Stimulated activated naive B cell treated with anti-CD40 and anti-IgM and Interleukin-4, amounts not matched to agents 10 μg/mL and 1 μg/mL and 100 μg/mL, for 72 hours (primary cell): Measurements from ENCODE around the gene CLPTM1.
"Not testable (repeated sequence)": the region's sequence is repeated elsewhere in the genome, so short reads cannot be mapped to it uniquely, and the experiment has no call there.

Experiments used
- ATAC-seq, 2 donors: fragments of 150-1000 bp; cut with Tn5 transposase; replicated peaks; 2 replicates each; pipeline ENCODE4 v1.10.0; 2021; ENCODE audit warnings: moderate library complexity in 1 of 2
- DNase-seq: peaks from one replicate; pipeline ENCODE4 v3.0.0; 2021
- H3K27ac Mint-ChIP-seq: one replicate; pipeline ENCODE4 v1.8.0; 2022; ENCODE audit warnings: mild to moderate bottlenecking, mixed read lengths
- H3K27me3 Mint-ChIP-seq, 2 donors: one replicate each; pipeline ENCODE4 v1.8.0; 2022; ENCODE audit warnings: mixed read lengths in 2 of 2
- H3K36me3 Mint-ChIP-seq, 2 donors: one replicate each; pipeline ENCODE4 v1.8.0; 2022; ENCODE audit warnings: mixed read lengths in 2 of 2, mild to moderate bottlenecking in 1 of 2
- H3K4me1 Mint-ChIP-seq, 2 donors: one replicate each; pipeline ENCODE4 v1.8.0; 2022; ENCODE audit warnings: mixed read lengths in 2 of 2, mild to moderate bottlenecking in 1 of 2
- H3K4me3 Mint-ChIP-seq, 2 donors: one replicate each; pipeline ENCODE4 v1.8.0; 2022; ENCODE audit warnings: mild to moderate bottlenecking in 2 of 2, mixed read lengths in 2 of 2, moderate library complexity in 1 of 2
- H3K9me3 Mint-ChIP-seq, 2 donors: one replicate each; pipeline ENCODE4 v1.8.0; 2022; ENCODE audit warnings: mixed read lengths in 2 of 2, mild to moderate bottlenecking in 1 of 2

The CLPTM1 gene

GRCh38 chr19:44954278-44954648 is 917 bp upstream of the CLPTM1 start:
- ATAC-seq (peak; percentile 25 to 32), DNase-seq (no peak)
- Mint-ChIP-seq H3K4me3 (peak overlapping the region; percentile 95 to 98), H3K27ac (peak overlapping the region; percentile 99), H3K9me3 (no peaks in the 10 kb centered on the region), H3K36me3 (peaks cover 0 to 7% of the 10 kb centered on the region in 2 donors), H3K4me1 (peaks cover 29 to 45% of the 10 kb centered on the region in 2 donors), H3K27me3 (no peaks in the 10 kb centered on the region)

- ATAC-seq (peak; percentile 28 to 29), DNase-seq (no peak)
- Mint-ChIP-seq H3K9me3 (no peaks in the 10 kb centered on the region), H3K27ac (peak overlapping the region; percentile 90), H3K36me3 (peaks cover 9 to 18% of the 10 kb centered on the region in 2 donors), H3K27me3 (no peaks in the 10 kb centered on the region), H3K4me3 (peak overlapping the region; percentile 95 to 98), H3K4me1 (peaks cover 43 to 61% of the 10 kb centered on the region in 2 donors)
These were observed 592 bp downstream of the CLPTM1 start for GRCh38 chr19:44955505-44956439.

GRCh38 chr19:44957526-44957925 is 2.3 kb downstream of the CLPTM1 start:
- Mint-ChIP-seq H3K9me3 (no peaks in the 10 kb centered on the region), H3K4me3 (peak overlapping the region; percentile 40 to 95), H3K36me3 (peaks cover 11 to 28% of the 10 kb centered on the region in 2 donors), H3K27me3 (no peaks in the 10 kb centered on the region), H3K27ac (peak overlapping the region; percentile 83), H3K4me1 (peaks cover 55 to 71% of the 10 kb centered on the region in 2 donors)
- ATAC-seq (no peak), DNase-seq (no peak)

GRCh38 chr19:44958090-44958489 is 2.9 kb downstream of the CLPTM1 start:
- no peaks in the 10 kb centered on the region for H3K27me3 Mint-ChIP-seq
- peak overlapping the region; percentile 83 for H3K27ac Mint-ChIP-seq
- DNase-seq = no peak
- no peaks in the 10 kb centered on the region for H3K9me3 Mint-ChIP-seq
- H3K4me1 Mint-ChIP-seq = peaks cover 55 to 71% of the 10 kb centered on the region in 2 donors
- no peak for ATAC-seq
- peak overlapping the region in 1 of 2 donors; percentile 40 for H3K4me3 Mint-ChIP-seq
- peaks cover 13 to 30% of the 10 kb centered on the region in 2 donors for H3K36me3 Mint-ChIP-seq

- Mint-ChIP-seq H3K27ac (peak overlapping the region; percentile 96), H3K4me1 (peaks cover 54 to 62% of the 10 kb centered on the region in 2 donors), H3K36me3 (peaks cover 17 to 34% of the 10 kb centered on the region in 2 donors), H3K27me3 (no peaks in the 10 kb centered on the region), H3K4me3 (no peak overlapping the region), H3K9me3 (no peaks in the 10 kb centered on the region)
- DNase-seq (no peak), ATAC-seq (no peak)
These were observed 4.5 kb downstream of the CLPTM1 start for GRCh38 chr19:44959691-44960090.

- DNase-seq (peak; percentile 24), ATAC-seq (peak; percentile 95)
- H3K4me1 Mint-ChIP-seq = peaks cover 50 to 59% of the 10 kb centered on the region in 2 donors
- H3K27me3 Mint-ChIP-seq = no peaks in the 10 kb centered on the region
- H3K4me3 Mint-ChIP-seq = peak overlapping the region; percentile 49 to 66
- H3K27ac Mint-ChIP-seq = peak overlapping the region; percentile 96
- peaks cover 24 to 43% of the 10 kb centered on the region in 2 donors for H3K36me3 Mint-ChIP-seq
- H3K9me3 Mint-ChIP-seq = no peaks in the 10 kb centered on the region
These were observed 5.9 kb downstream of the CLPTM1 start for GRCh38 chr19:44960906-44961728.

GRCh38 chr19:44961821-44962220 is 6.6 kb downstream of the CLPTM1 start:
- Mint-ChIP-seq H3K27ac (peak overlapping the region; percentile 96), H3K27me3 (no peaks in the 10 kb centered on the region), H3K4me1 (peaks cover 43 to 52% of the 10 kb centered on the region in 2 donors), H3K9me3 (no peaks in the 10 kb centered on the region), H3K4me3 (peak overlapping the region in 1 of 2 donors; percentile 66), H3K36me3 (peaks cover 26 to 47% of the 10 kb centered on the region in 2 donors)
- ATAC-seq = no peak
- no peak for DNase-seq

- H3K4me3 Mint-ChIP-seq = no peak overlapping the region
- H3K9me3 Mint-ChIP-seq = no peaks in the 10 kb centered on the region
- H3K27me3 Mint-ChIP-seq = no peaks in the 10 kb centered on the region
- no peak overlapping the region for H3K27ac Mint-ChIP-seq
- peaks cover 21 to 37% of the 10 kb centered on the region in 2 donors for H3K36me3 Mint-ChIP-seq
- ATAC-seq (no peak), DNase-seq (no peak)
- peaks cover 2 to 10% of the 10 kb centered on the region in 2 donors for H3K4me1 Mint-ChIP-seq
These were observed 12.9 kb downstream of the CLPTM1 start for GRCh38 chr19:44968118-44968517.

GRCh38 chr19:44968670-44969069 is 13.5 kb downstream of the CLPTM1 start:
- no peaks in the 10 kb centered on the region for H3K9me3 Mint-ChIP-seq
- peaks cover 25 to 41% of the 10 kb centered on the region in 2 donors for H3K36me3 Mint-ChIP-seq
- DNase-seq (no peak), ATAC-seq (no peak)
- H3K4me3 Mint-ChIP-seq = no peak overlapping the region
- H3K27me3 Mint-ChIP-seq = no peaks in the 10 kb centered on the region
- H3K27ac Mint-ChIP-seq = no peak overlapping the region
- peaks cover 4 to 16% of the 10 kb centered on the region in 2 donors for H3K4me1 Mint-ChIP-seq

- no peaks in the 10 kb centered on the region for H3K27me3 Mint-ChIP-seq
These were observed 14.3 kb downstream of the CLPTM1 start for GRCh38 chr19:44969437-44969836.

GRCh38 chr19:44971451-44971850 is 16.3 kb downstream of the CLPTM1 start:
- H3K27me3 Mint-ChIP-seq, H3K9me3 Mint-ChIP-seq, H3K27ac Mint-ChIP-seq, H3K4me3 Mint-ChIP-seq, DNase-seq, ATAC-seq: not testable (repeated sequence)
- peaks cover 2 to 12% of the 10 kb centered on the region in 2 donors for H3K4me1 Mint-ChIP-seq
- H3K36me3 Mint-ChIP-seq = peaks cover 22 to 39% of the 10 kb centered on the region in 2 donors

More at GRCh38 chr19:44969437-44969836, 14.3 kb downstream of the CLPTM1 start:
- H3K4me3 Mint-ChIP-seq = no peak overlapping the region
- H3K36me3 Mint-ChIP-seq = peaks cover 28 to 43% of the 10 kb centered on the region in 2 donors
- ATAC-seq (no peak), DNase-seq (no peak)
- no peaks in the 10 kb centered on the region for H3K9me3 Mint-ChIP-seq
- H3K27ac Mint-ChIP-seq = no peak overlapping the region
- H3K4me1 Mint-ChIP-seq = peaks cover 4 to 16% of the 10 kb centered on the region in 2 donors

GRCh38 chr19:44972802-44973201 is 17.6 kb downstream of the CLPTM1 start:
- DNase-seq (no peak), ATAC-seq (no peak)
- H3K27me3 Mint-ChIP-seq = no peaks in the 10 kb centered on the region
- no peak overlapping the region for H3K27ac Mint-ChIP-seq
- H3K4me1 Mint-ChIP-seq = peaks cover 4 to 12% of the 10 kb centered on the region in 2 donors
- peaks cover 25 to 40% of the 10 kb centered on the region in 2 donors for H3K36me3 Mint-ChIP-seq
- no peak overlapping the region for H3K4me3 Mint-ChIP-seq
- H3K9me3 Mint-ChIP-seq = no peaks in the 10 kb centered on the region

GRCh38 chr19:44973982-44974735 is 19.0 kb downstream of the CLPTM1 start:
- ATAC-seq = no peak
- Mint-ChIP-seq H3K36me3 (peaks cover 27 to 40% of the 10 kb centered on the region in 2 donors), H3K4me3 (no peak overlapping the region), H3K27ac (peak overlapping the region; percentile 57), H3K27me3 (no peaks in the 10 kb centered on the region), H3K4me1 (peaks cover 4 to 12% of the 10 kb centered on the region in 2 donors), H3K9me3 (no peaks in the 10 kb centered on the region)
- DNase-seq = no peak
